WTC11 (cell line): ENCODE results near the gene C17orf113. TPM values are rescaled to one million over a fixed set of nuclear protein-coding genes. Genes with fewer than 3 reads are reported as not detected.
A peak's percentile ranks its signal among the peaks of the same experiment; 100 is the strongest.

Experiments used
- ATAC-seq: fragments of 200-7000 bp; cut with Tn5 transposase; 2 replicates; pipeline ENCODE4 v1.10.0; 2021; ENCODE audit warnings: mild to moderate bottlenecking, moderate library complexity
- CTCF ChIA-PET: fragments of 300-600 bp; sonication (Branson Sonifier 250); formaldehyde crosslinking; loops from one replicate; lab custom pipeline; 2021; ENCODE audit warnings: antibody characterized with exemption; lab: Charles Lee
- POLR2A ChIA-PET: fragments of 350-600 bp; sonication (Branson Sonifier 250); formaldehyde crosslinking; loops from one replicate; lab custom pipeline; 2021; ENCODE audit warnings: antibody characterized with exemption; lab: Charles Lee
- DNase-seq: peaks from one replicate; pipeline ENCODE4 v3.0.0; 2021; ENCODE audit warnings: low spot score
- H3K27ac Mint-ChIP-seq: 2 replicates; pipeline ENCODE4 v1.8.0; 2021; ENCODE audit warnings: mixed read lengths
- H3K27me3 Mint-ChIP-seq: 2 replicates; pipeline ENCODE4 v1.8.0; 2021; ENCODE audit warnings: low read depth, mild to moderate bottlenecking, moderate library complexity, mixed read lengths
- H3K36me3 Mint-ChIP-seq: 2 replicates; pipeline ENCODE4 v1.8.0; 2021; ENCODE audit warnings: mixed read lengths
- H3K4me1 Mint-ChIP-seq: 2 replicates; pipeline ENCODE4 v1.8.0; 2022; ENCODE audit warnings: mixed read lengths
- H3K4me3 Mint-ChIP-seq: 2 replicates; pipeline ENCODE4 v1.8.0; 2021; ENCODE audit warnings: mild to moderate bottlenecking, moderate library complexity, mixed read lengths
- H3K9me3 Mint-ChIP-seq: 2 replicates; pipeline ENCODE4 v1.8.0; 2021; ENCODE audit warnings: mixed read lengths
- EMX1 ChIP-seq: fragments of 250-450 bp; sonication (Bioruptor Pico); IDR thresholded peaks from 2 replicates; pipeline ENCODE4 v1.8.0; 2021; ENCODE audit warnings: mild to moderate bottlenecking
- ERG ChIP-seq: fragments of 250-450 bp; sonication (Bioruptor Pico); IDR thresholded peaks from 2 replicates; pipeline ENCODE4 v1.8.0; 2021; ENCODE audit warnings: mild to moderate bottlenecking
- FOXJ3 ChIP-seq: sonication (generic); formaldehyde crosslinking; IDR thresholded peaks from 2 replicates; pipeline ENCODE4 v1.9.0; 2021; ENCODE audit warnings: missing genetic modification reagents, mild to moderate bottlenecking, borderline replicate concordance
- FOXK1 ChIP-seq: sonication (generic); formaldehyde crosslinking; IDR thresholded peaks from 2 replicates; pipeline ENCODE4 v1.8.0; 2022; ENCODE audit warnings: mild to moderate bottlenecking, moderate library complexity, missing genetic modification reagents
- GTF2I ChIP-seq: fragments of 250-450 bp; sonication (Bioruptor Pico); conservative IDR thresholded peaks from 2 replicates; pipeline ENCODE4 v1.4.0; 2021; ENCODE audit warnings: mild to moderate bottlenecking
- HMGA2 ChIP-seq: fragments of 250-450 bp; sonication (Bioruptor Pico); IDR thresholded peaks from 2 replicates; pipeline ENCODE4 v1.4.0; 2021; ENCODE audit warnings: mild to moderate bottlenecking, moderate library complexity
- IRF1 ChIP-seq: sonication (generic); formaldehyde crosslinking; IDR thresholded peaks from 2 replicates; pipeline ENCODE4 v1.8.0; 2023; ENCODE audit warnings: missing genetic modification reagents
- JUN ChIP-seq: sonication (generic); formaldehyde crosslinking; IDR thresholded peaks from 2 replicates; pipeline ENCODE4 v1.8.0; 2023; ENCODE audit warnings: mild to moderate bottlenecking, missing genetic modification reagents
- KAT7 ChIP-seq: sonication (generic); formaldehyde crosslinking; IDR thresholded peaks from 2 replicates; pipeline ENCODE4 v1.8.1; 2023; ENCODE audit warnings: missing genetic modification reagents, mild to moderate bottlenecking, borderline replicate concordance
- MYBL2 ChIP-seq: sonication (generic); formaldehyde crosslinking; IDR thresholded peaks from 2 replicates; pipeline ENCODE4 v1.8.1; 2023; ENCODE audit warnings: mild to moderate bottlenecking, moderate library complexity, missing genetic modification reagents
- NFATC4 ChIP-seq: fragments of 250-450 bp; sonication (Bioruptor Pico); IDR thresholded peaks from 2 replicates; pipeline ENCODE4 v1.9.0; 2021; ENCODE audit warnings: mild to moderate bottlenecking
- NFE2L1 ChIP-seq: sonication (generic); formaldehyde crosslinking; IDR thresholded peaks from 2 replicates; pipeline ENCODE4 v1.8.1; 2023; ENCODE audit warnings: missing genetic modification reagents
- NR1H2 ChIP-seq: sonication (generic); formaldehyde crosslinking; IDR thresholded peaks from 2 replicates; pipeline ENCODE4 v1.9.0; 2021; ENCODE audit warnings: mild to moderate bottlenecking, moderate library complexity, missing genetic modification reagents
- OVOL2 ChIP-seq: fragments of 250-450 bp; sonication (Bioruptor Pico); IDR thresholded peaks from 2 replicates; pipeline ENCODE4 v1.9.0; 2021; ENCODE audit warnings: mild to moderate bottlenecking, borderline replicate concordance
- PREB ChIP-seq: sonication (generic); formaldehyde crosslinking; IDR thresholded peaks from 2 replicates; pipeline ENCODE4 v1.8.1; 2022; ENCODE audit warnings: mild to moderate bottlenecking, missing genetic modification reagents, moderate library complexity, borderline replicate concordance
- PRRX2 ChIP-seq: fragments of 250-450 bp; sonication (Bioruptor Pico); IDR thresholded peaks from 2 replicates; pipeline ENCODE4 v1.8.0; 2021; ENCODE audit warnings: mild to moderate bottlenecking
- SMAD3 ChIP-seq: sonication (generic); formaldehyde crosslinking; IDR thresholded peaks from 2 replicates; pipeline ENCODE4 v1.8.0; 2022; ENCODE audit warnings: missing genetic modification reagents, mild to moderate bottlenecking, borderline replicate concordance
- TEAD4 ChIP-seq: sonication (generic); formaldehyde crosslinking; IDR thresholded peaks from 2 replicates; pipeline ENCODE4 v1.8.0; 2022; ENCODE audit warnings: mild to moderate bottlenecking, missing genetic modification reagents
- TP53 ChIP-seq: sonication (generic); formaldehyde crosslinking; IDR thresholded peaks from 2 replicates; pipeline ENCODE4 v1.8.1; 2023; ENCODE audit warnings: mild to moderate bottlenecking, missing genetic modification reagents
- ZNF232 ChIP-seq: sonication (generic); formaldehyde crosslinking; IDR thresholded peaks from 2 replicates; pipeline ENCODE4 v1.8.0; 2022; ENCODE audit warnings: mild to moderate bottlenecking, missing genetic modification reagents
- ZNF317 ChIP-seq: sonication (generic); formaldehyde crosslinking; IDR thresholded peaks from 2 replicates; pipeline ENCODE4 v1.8.1; 2023; ENCODE audit warnings: low read depth, mild to moderate bottlenecking, moderate library complexity, missing genetic modification reagents, borderline replicate concordance
- ZNF396 ChIP-seq: fragments of 250-450 bp; sonication (Bioruptor Pico); IDR thresholded peaks from 2 replicates; pipeline ENCODE4 v1.8.0; 2021; ENCODE audit warnings: mild to moderate bottlenecking, moderate library complexity, borderline replicate concordance
- total RNA-seq: library from RNA; stranded (reverse); gene quantifications from 3 replicates; pipeline ENCODE4 v1.2.3, GENCODE V29; 2021

The C17orf113 gene
- total RNA-seq, 1 experiment from 2014 or later: 1.9 TPM

GRCh38 chr17:42005166-42005565 is 45.2 kb downstream of the C17orf113 start:
- H3K4me3 Mint-ChIP-seq: no peak overlapping the region
- DNase-seq: no peak
- CTCF ChIA-PET: interaction anchor here (1.4 to 2.0 kb wide), 4 partner anchors 15 to 87 kb away, joined by 3 to 7 read pairs (median 4); partner anchors contain the start of genes ACLY and NKIRAS2
- no peak for TF ChIP-seq ZNF396 (CRISPR knock-in tag)
- TF ChIP-seq PREB: no peak
- TF ChIP-seq EMX1: no peak
- no peak for TF ChIP-seq GTF2I (CRISPR knock-in tag)
- no peak for TF ChIP-seq FOXJ3 (CRISPR knock-in tag)
- TF ChIP-seq MYBL2 (CRISPR knock-in tag): no peak
- no peak for TF ChIP-seq NFE2L1
- no peak for TF ChIP-seq TEAD4 (CRISPR knock-in tag)
- TF ChIP-seq OVOL2: no peak
- no peak for TF ChIP-seq TP53 (CRISPR knock-in tag)
- TF ChIP-seq NFATC4: no peak
- no peak for TF ChIP-seq PRRX2 (CRISPR knock-in tag)
- TF ChIP-seq, all 79 proteins: peak for 0
- Mint-ChIP-seq H3K9me3 (no peaks in the 10 kb centered on the region), H3K4me1 (peaks cover 3% of the 10 kb centered on the region; the same call in 1 of the 2 replicates), H3K27me3 (no peaks in the 10 kb centered on the region), H3K27ac (peak overlapping the region; percentile 73), H3K36me3 (peaks cover 41% of the 10 kb centered on the region)
- no peak for ATAC-seq
- POLR2A ChIA-PET: interaction anchor here (0.6 kb wide), 1 partner anchor 599 kb away, joined by 3 read pairs; no protein-coding TSS in a partner anchor

GRCh38 chr17:42002792-42003301 is 47.6 kb downstream of the C17orf113 start:
- POLR2A ChIA-PET: no interaction called here
- Mint-ChIP-seq H3K27ac (peak overlapping the region; percentile 51; the same call in 1 of the 2 replicates), H3K27me3 (no peaks in the 10 kb centered on the region; the same call in 1 of the 2 replicates), H3K4me1 (no peaks in the 10 kb centered on the region), H3K9me3 (no peaks in the 10 kb centered on the region)
- no peak for ATAC-seq
- CTCF ChIA-PET: interaction anchor here (0.7 kb wide), 2 partner anchors 22 to 43 kb away, joined by 3 read pairs; no protein-coding TSS in a partner anchor
- no peak for DNase-seq
- TF ChIP-seq KAT7 (CRISPR knock-in tag): no peak
- TF ChIP-seq, all 79 proteins: peak for 0
- Mint-ChIP-seq H3K4me3 (no peak overlapping the region), H3K36me3 (peaks cover 46% of the 10 kb centered on the region)

GRCh38 chr17:42002175-42002791 is 48.1 kb downstream of the C17orf113 start:
- CTCF ChIA-PET: interaction anchor here (0.7 kb wide), 2 partner anchors 23 to 42 kb away, joined by 3 read pairs; no protein-coding TSS in a partner anchor
- POLR2A ChIA-PET: no interaction called here
- peaks cover 51% of the 10 kb centered on the region for H3K36me3 Mint-ChIP-seq

GRCh38 chr17:42001729-42002128 is 48.7 kb downstream of the C17orf113 start:
- H3K27me3 Mint-ChIP-seq: no peaks in the 10 kb centered on the region; the same call in 1 of the 2 replicates
- CTCF ChIA-PET: no interaction called here
- no peak overlapping the region for H3K27ac Mint-ChIP-seq
- ATAC-seq (no peak), DNase-seq (no peak)
- H3K4me3 Mint-ChIP-seq: no peak overlapping the region
- POLR2A ChIA-PET: no interaction called here
- no peaks in the 10 kb centered on the region for H3K9me3 Mint-ChIP-seq
- H3K36me3 Mint-ChIP-seq: peaks cover 52% of the 10 kb centered on the region
- H3K4me1 Mint-ChIP-seq: no peaks in the 10 kb centered on the region
- TF ChIP-seq NR1H2 (CRISPR knock-in tag) (no peak), FOXJ3 (CRISPR knock-in tag) (no peak), JUN (CRISPR knock-in tag) (no peak), TP53 (CRISPR knock-in tag) (no peak), ZNF232 (no peak), ZNF317 (CRISPR knock-in tag) (no peak), IRF1 (CRISPR knock-in tag) (no peak), HMGA2 (CRISPR knock-in tag) (no peak), FOXK1 (CRISPR knock-in tag) (no peak)

More at GRCh38 chr17:42002175-42002791, 48.1 kb downstream of the C17orf113 start:
- H3K27ac Mint-ChIP-seq: no peak overlapping the region
- no peak overlapping the region for H3K4me3 Mint-ChIP-seq
- TF ChIP-seq SMAD3 (CRISPR knock-in tag): no peak
- no peak for TF ChIP-seq ERG
- TF ChIP-seq EMX1: no peak
- no peak for TF ChIP-seq JUN (CRISPR knock-in tag)
- DNase-seq (no peak), ATAC-seq (no peak)
- no peaks in the 10 kb centered on the region for H3K9me3 Mint-ChIP-seq
- no peaks in the 10 kb centered on the region; the same call in 1 of the 2 replicates for H3K27me3 Mint-ChIP-seq
- H3K4me1 Mint-ChIP-seq: no peaks in the 10 kb centered on the region
